ENCODE data around the gene NDFIP1.
"Not testable (repeated sequence)": the region's sequence is repeated elsewhere in the genome, so short reads cannot be mapped to it uniquely, and the experiment has no call there.

The NDFIP1 gene, protein sequence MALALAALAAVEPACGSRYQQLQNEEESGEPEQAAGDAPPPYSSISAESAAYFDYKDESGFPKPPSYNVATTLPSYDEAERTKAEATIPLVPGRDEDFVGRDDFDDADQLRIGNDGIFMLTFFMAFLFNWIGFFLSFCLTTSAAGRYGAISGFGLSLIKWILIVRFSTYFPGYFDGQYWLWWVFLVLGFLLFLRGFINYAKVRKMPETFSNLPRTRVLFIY

DNA sequence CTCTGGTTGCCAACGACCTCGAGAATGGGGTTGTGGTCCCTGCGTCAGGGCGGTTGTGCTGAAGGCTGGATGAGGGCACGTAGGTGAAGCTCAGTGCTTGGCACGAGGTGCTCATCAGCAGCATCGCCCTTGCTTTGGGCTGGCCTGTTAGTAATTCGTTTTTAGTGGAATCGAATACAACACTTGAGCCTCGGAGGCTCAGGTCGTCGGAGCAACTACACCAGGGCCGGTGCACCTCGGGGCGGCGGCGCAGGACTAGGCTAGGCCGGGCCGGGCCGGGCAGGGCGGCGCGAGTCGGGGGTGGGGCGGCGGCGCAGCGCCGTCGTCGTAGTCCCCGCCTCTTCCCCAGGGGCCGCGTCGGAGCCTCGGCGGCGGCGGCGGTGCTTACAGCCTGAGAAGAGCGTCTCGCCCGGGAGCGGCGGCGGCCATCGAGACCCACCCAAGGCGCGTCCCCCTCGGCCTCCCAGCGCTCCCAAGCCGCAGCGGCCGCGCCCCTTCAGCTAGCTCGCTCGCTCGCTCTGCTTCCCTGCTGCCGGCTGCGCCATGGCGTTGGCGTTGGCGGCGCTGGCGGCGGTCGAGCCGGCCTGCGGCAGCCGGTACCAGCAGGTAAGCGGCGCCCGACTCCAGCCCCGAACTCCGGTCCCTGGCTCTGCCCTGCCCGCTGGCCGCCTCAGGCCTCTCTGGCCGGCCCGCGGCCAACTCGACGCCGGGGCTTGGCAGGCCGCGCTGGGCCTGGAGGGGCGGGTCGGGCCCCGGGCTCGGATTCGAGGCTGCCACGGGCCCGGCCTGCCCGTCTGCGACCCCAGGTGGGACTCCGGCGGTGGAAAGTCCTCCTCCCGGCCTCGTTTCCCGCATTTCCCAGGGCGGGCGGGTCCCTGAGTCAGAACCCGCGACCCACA, at the start of gene NDFIP1:
Gene NDFIP1, plus strand, starts transcription at position 348 of the 899 bp plus-strand sequence. Its CDS starts 196 bp downstream, at position 544.
- in situ Hi-C loops (cut with MboI; ENCODE audit: low sequenced_read_pairs), result no loop called here

DNA sequence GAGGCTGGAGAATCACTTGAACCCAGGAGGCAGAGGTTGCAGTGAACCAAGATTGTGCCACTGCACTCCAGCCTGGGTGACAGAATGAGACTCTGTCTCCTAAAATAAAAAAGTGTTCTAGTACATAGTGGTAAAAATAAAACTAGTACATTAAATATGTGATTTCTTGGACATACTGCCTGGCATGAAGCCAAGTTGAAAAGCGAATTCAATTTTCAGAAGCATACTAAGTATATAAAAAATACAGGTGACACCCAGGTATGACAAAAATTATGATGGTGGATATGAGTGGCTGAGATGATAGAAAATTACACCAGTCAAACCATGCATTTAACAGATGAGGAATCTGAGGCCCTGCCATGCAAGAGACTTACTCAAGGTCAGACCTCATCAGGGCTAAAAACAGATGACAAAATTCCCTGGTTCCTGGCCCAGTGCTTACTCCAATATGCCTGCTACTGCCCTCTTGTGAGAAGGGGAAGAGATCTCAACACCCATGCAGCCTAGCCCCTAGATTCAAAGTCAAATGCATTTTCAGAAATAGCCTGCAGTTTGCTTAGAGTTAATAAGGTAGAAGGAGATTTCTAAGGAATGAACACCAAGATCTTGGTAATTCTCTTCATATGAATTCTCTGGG, 49.2 kb upstream of the NDFIP1 start:
- in situ Hi-C loops (cut with MboI; ENCODE audit: low sequenced_read_pairs), result no loop called here

DNA sequence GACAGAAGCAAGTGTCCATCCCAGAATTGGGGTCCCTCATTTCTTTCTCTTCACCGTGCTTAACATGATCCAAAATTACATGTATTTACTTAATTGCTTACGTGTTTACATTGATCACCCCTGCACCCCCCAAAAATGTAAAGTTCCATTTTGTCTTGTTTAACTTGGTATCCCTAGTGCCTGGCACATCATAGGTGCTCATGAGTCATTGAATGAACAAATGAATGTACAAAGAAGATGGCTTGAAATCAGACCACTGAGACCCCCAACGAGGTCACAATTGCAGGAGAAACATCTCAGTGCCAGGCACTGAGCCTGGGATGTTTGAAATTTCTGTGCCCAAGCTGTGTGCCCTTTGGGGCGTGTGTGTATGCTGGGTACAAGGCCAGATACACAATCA, 45.2 kb upstream of the NDFIP1 start:
- in situ Hi-C loops (cut with MboI; ENCODE audit: low sequenced_read_pairs), result no loop called here

- in situ Hi-C loops (cut with MboI; ENCODE audit: low sequenced_read_pairs), result no loop called here
Measured at GRCh38 chr5:142063878-142064331, 44.7 kb upstream of the NDFIP1 start.

GRCh38 chr5:142065273-142065672, 43.3 kb upstream of the NDFIP1 start:
- in situ Hi-C loops (cut with MboI; ENCODE audit: low sequenced_read_pairs), result no loop called here

GRCh38 chr5:142069606-142070399, 38.8 kb upstream of the NDFIP1 start:
- in situ Hi-C loops (cut with MboI; ENCODE audit: low sequenced_read_pairs), result no loop called here

DNA sequence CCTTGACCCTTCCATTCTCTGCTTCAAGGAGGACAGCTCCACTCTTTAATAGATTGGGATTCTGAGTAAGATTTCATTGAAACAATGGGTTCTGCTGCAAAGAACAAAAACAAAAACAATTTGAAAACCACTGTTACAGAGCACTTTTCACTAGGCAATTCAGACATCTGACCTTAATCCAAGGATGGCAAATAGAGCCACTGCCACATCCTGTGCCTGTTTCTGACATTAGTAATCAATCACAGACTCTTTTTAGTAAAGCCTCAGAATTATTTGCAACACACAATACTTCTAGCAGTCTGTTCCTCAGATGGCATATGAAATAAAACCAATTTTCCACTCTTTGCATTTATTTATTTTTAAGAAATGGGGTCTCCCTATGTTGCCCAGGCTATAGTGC, 37.8 kb upstream of the NDFIP1 start:
- in situ Hi-C loops (cut with MboI; ENCODE audit: low sequenced_read_pairs), result no loop called here

GRCh38 chr5:142072488-142072887, 36.1 kb upstream of the NDFIP1 start:
- in situ Hi-C loops (cut with MboI; ENCODE audit: low sequenced_read_pairs), result no loop called here

GRCh38 chr5:142073362-142073988, 35.1 kb upstream of the NDFIP1 start:
- in situ Hi-C loops (cut with MboI; ENCODE audit: low sequenced_read_pairs), result no loop called here

DNA sequence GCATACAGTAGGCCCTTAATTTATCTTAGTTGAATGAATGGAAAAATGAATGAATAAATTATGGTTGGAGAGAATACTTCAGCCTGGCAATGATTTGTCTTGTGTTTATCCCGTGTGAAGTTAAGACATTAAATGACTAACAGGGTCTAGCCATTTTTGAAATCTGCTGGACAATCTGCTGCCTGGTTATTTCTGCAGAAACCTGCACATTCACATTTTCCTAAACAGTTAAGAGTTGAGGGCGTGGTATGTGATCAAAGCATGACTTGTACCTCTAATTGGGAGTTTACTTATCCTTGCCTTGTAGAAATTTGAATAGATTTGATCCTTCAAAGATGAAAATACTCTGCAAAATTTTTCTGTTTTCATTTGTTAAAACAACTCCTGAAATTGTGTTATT, 34.6 kb upstream of the NDFIP1 start:
- in situ Hi-C loops (cut with MboI; ENCODE audit: low sequenced_read_pairs), result no loop called here

- in situ Hi-C loops (cut with MboI; ENCODE audit: low sequenced_read_pairs), result no loop called here
Measured at GRCh38 chr5:142078221-142078620, 30.4 kb upstream of the NDFIP1 start.

DNA sequence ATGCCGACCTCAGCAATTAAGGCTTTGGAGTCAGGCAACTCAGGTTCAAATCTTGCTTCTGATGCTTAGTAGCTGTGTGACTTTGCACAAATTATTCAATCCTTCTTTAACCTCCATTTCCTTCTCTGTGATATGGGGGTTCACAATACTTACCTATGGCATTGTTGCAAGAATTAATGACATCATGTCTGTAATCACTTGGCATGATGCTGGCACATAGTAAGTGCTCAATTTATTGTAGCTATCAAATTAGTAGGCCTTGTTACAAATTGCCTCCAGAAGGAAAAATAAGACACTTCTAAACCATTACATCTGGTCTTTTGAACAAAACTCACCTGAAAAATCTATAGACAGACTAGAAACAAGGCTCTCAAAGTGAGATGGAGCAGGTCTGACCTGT, 29.9 kb upstream of the NDFIP1 start:
- in situ Hi-C loops (cut with MboI; ENCODE audit: low sequenced_read_pairs), result no loop called here

DNA sequence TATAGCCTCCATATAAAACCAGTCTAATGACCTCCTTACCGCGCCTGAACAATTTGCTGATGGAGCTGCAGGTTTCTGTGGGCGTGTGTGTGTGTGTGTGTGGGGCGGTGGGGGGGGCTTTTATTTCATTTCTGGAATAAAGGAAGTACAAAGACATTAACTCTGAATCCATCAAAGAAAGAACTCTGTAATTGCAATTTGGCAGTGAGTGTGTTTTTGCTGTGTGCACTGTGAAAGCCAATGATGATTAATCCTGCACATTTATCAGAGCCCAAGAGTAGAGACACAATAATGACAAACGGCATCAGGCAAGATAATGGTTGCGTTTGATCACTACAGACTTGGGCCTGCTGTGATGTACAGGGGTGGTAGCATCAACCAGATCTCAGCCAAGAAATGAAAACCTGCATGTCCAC, 29.3 kb upstream of the NDFIP1 start:
- in situ Hi-C loops (cut with MboI; ENCODE audit: low sequenced_read_pairs), result no loop called here

- in situ Hi-C loops (cut with MboI; ENCODE audit: low sequenced_read_pairs), result no loop called here
Measured at GRCh38 chr5:142080248-142080647, 28.3 kb upstream of the NDFIP1 start.

DNA sequence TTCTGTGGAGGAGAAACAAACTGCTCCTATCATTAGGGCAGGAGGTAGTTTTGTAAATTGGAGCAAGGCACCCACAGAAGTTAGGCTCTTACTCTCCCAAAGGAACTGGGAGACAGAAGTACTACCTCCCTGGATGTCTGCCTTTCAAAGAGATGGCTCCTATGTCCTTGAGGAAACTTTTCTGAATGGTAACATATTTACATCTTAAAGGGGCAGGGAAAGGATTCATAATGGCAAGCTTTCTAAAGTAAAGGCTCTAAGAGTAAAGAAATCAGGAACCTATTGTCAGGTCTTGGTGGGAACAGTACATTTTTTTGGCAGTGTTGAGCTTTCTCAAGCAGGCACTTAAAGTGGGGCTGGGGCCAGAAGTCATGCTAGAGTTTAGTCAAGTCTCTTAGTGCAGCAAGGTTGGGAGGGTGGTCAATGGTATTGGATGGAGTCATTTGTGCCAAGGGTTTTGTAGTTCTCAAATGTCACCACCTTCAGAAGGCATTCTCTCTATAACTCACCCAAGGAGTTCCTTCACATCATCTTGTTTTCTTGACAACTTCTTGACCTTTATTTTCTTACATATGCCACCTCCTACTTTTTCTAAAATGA, 26.3 kb upstream of the NDFIP1 start:
- in situ Hi-C loops (cut with MboI; ENCODE audit: low sequenced_read_pairs), result no loop called here

GRCh38 chr5:142086229-142086628, 22.4 kb upstream of the NDFIP1 start:
- in situ Hi-C loops (cut with MboI; ENCODE audit: low sequenced_read_pairs), result no loop called here

DNA sequence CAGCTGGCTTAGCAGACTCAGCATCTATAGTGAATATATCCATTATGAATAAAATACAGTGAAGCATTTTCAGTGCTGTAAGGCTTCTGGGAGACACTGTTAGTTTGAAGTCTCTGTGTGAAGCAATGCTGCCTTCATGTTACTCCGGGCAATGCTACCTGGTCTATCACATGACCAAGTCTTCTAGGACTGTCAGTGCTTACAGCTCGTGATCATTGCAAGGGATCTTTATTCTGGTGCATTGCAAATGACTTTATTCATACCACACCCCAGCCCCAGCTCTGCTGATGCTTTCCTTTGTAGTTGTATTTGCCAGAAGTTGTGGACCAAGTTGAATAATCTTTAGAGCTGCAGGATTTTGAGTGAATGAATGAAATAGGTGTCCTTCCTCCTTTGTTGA, 21.9 kb upstream of the NDFIP1 start:
- in situ Hi-C loops (cut with MboI; ENCODE audit: low sequenced_read_pairs), result no loop called here

GRCh38 chr5:142087920-142088679, 20.5 kb upstream of the NDFIP1 start:
- in situ Hi-C loops (cut with MboI; ENCODE audit: low sequenced_read_pairs), result no loop called here

- in situ Hi-C loops (cut with MboI; ENCODE audit: low sequenced_read_pairs), result not testable (repeated sequence)
Measured at GRCh38 chr5:142088855-142089479, 19.6 kb upstream of the NDFIP1 start.
